ENCODE data around the gene IPCEF1. TPM values are rescaled to one million over a fixed set of nuclear protein-coding genes. Genes with fewer than 3 reads are reported as not detected.

IPCEF1 gene
- total and polyA plus RNA-seq, 2 of the 8 experiments (the other 6 are each of a cell fraction or from before 2014, with no cell fraction given) = 0.41 to 0.78 TPM

- no peak for TF ChIP-seq CHD7 (IDR thresholded peaks at IDR 0.05; ENCODE audit: insufficient replicate concordance, low read length)
- TF ChIP-seq JUN (IDR thresholded peaks at IDR 0.05; ENCODE audit: low read depth, low read length) = no peak
- no peak for TF ChIP-seq YY1 (IDR thresholded peaks at IDR 0.05; ENCODE audit: low read depth, low read length)
- TF ChIP-seq BRCA1 (IDR thresholded peaks at IDR 0.05; ENCODE audit: low read depth, low read length) = no peak
- no peak for TF ChIP-seq RXRA (IDR thresholded peaks at IDR 0.05; ENCODE audit: insufficient read depth, low read depth, low read length)
- no peak for TF ChIP-seq USF2 (IDR thresholded peaks at IDR 0.05; ENCODE audit: low read length)
Measured at GRCh38 chr6:154381548-154381947, 24.9 kb upstream of the IPCEF1 start (continued).
